Activated T-helper 2 cell treated with anti-CD3 and anti-CD28 coated beads, Interferon-gamma antibody, Interleukin-2, Interleukin-4, amounts not matched to agents 10 μg/mL and 5 μg/mL and 100 μg/mL, durations not matched to agents 14 hours and 24 hours and 36 hours (primary cell): ENCODE measurements around the gene SKAP2. TPM values are rescaled to one million over a fixed set of nuclear protein-coding genes. Genes with fewer than 3 reads are reported as not detected.

ENCODE experiments used
- DNase-seq: peaks from one replicate; pipeline ENCODE4 v3.0.0; 2021; ENCODE audit warnings: low spot score
- H3K27ac Mint-ChIP-seq: one replicate; pipeline ENCODE4 v1.8.0; 2021; ENCODE audit warnings: mixed read lengths
- H3K27me3 Mint-ChIP-seq: one replicate; pipeline ENCODE4 v1.8.0; 2021; ENCODE audit warnings: low read depth, mixed read lengths
- H3K36me3 Mint-ChIP-seq: one replicate; pipeline ENCODE4 v1.8.0; 2021; ENCODE audit warnings: low read depth, mixed read lengths
- H3K4me1 Mint-ChIP-seq: one replicate; pipeline ENCODE4 v1.8.0; 2021; ENCODE audit warnings: low read depth, mixed read lengths
- H3K4me3 Mint-ChIP-seq: one replicate; pipeline ENCODE4 v1.8.0; 2021; ENCODE audit warnings: low read depth, mild to moderate bottlenecking, moderate library complexity, mixed read lengths
- H3K9me3 Mint-ChIP-seq: one replicate; pipeline ENCODE4 v1.8.0; 2021; ENCODE audit warnings: mixed read lengths
- intact Hi-C: fragments of 100-400 bp; cut with micrococcal nuclease; formaldehyde crosslinking; loops from one replicate; pipeline ENCODE4 v1.15.1; 2023
- total RNA-seq: library from RNA; stranded (reverse); gene quantifications from 2 replicates; pipeline ENCODE4 v1.2.3, GENCODE V29; 2022

Gene SKAP2
- total RNA-seq, 1 donor from 2014 or later = 8.2 TPM

- no peaks in the 10 kb centered on the region for H3K9me3 Mint-ChIP-seq
- DNase-seq = no peak
- peaks cover 11% of the 10 kb centered on the region for H3K4me1 Mint-ChIP-seq
- intact Hi-C loops = no loop called here
- H3K4me3 Mint-ChIP-seq = no peak overlapping the region
- H3K27ac Mint-ChIP-seq = no peak overlapping the region
- H3K27me3 Mint-ChIP-seq = peaks cover 27% of the 10 kb centered on the region
- H3K36me3 Mint-ChIP-seq = no peaks in the 10 kb centered on the region
Observed at GRCh38 chr7:26696978-26697377, 167.4 kb downstream of the SKAP2 start.

- no peak for DNase-seq
- Mint-ChIP-seq H3K27me3 (peaks cover 33% of the 10 kb centered on the region), H3K36me3 (no peaks in the 10 kb centered on the region), H3K27ac (no peak overlapping the region), H3K4me1 (peaks cover 11% of the 10 kb centered on the region), H3K4me3 (no peak overlapping the region), H3K9me3 (no peaks in the 10 kb centered on the region)
- intact Hi-C loops = no loop called here
Observed at GRCh38 chr7:26696161-26696560, 168.2 kb downstream of the SKAP2 start.

GRCh38 chr7:26694713-26695112, 169.7 kb downstream of the SKAP2 start:
- no peaks in the 10 kb centered on the region for H3K36me3 Mint-ChIP-seq
- H3K27ac Mint-ChIP-seq = no peak overlapping the region
- intact Hi-C loops = no loop called here
- no peak for DNase-seq
- H3K4me3 Mint-ChIP-seq = no peak overlapping the region
- peaks cover 11% of the 10 kb centered on the region for H3K4me1 Mint-ChIP-seq
- H3K27me3 Mint-ChIP-seq = peaks cover 38% of the 10 kb centered on the region
- H3K9me3 Mint-ChIP-seq = no peaks in the 10 kb centered on the region

- H3K4me3 Mint-ChIP-seq = no peak overlapping the region
- no peaks in the 10 kb centered on the region for H3K9me3 Mint-ChIP-seq
- H3K27ac Mint-ChIP-seq = no peak overlapping the region
- intact Hi-C loops = no loop called here
- peaks cover 38% of the 10 kb centered on the region for H3K27me3 Mint-ChIP-seq
- peaks cover 11% of the 10 kb centered on the region for H3K4me1 Mint-ChIP-seq
- no peak for DNase-seq
- H3K36me3 Mint-ChIP-seq = no peaks in the 10 kb centered on the region
Observed at GRCh38 chr7:26694141-26694540, 170.2 kb downstream of the SKAP2 start.

GRCh38 chr7:26691886-26692285, 172.5 kb downstream of the SKAP2 start:
- intact Hi-C loops = no loop called here
- DNase-seq = no peak
- H3K36me3 Mint-ChIP-seq = no peaks in the 10 kb centered on the region

GRCh38 chr7:26691406-26691805, 173.0 kb downstream of the SKAP2 start:
- Mint-ChIP-seq H3K36me3 (no peaks in the 10 kb centered on the region), H3K27me3 (peaks cover 31% of the 10 kb centered on the region), H3K4me1 (peaks cover 8% of the 10 kb centered on the region), H3K27ac (no peak overlapping the region), H3K4me3 (no peak overlapping the region), H3K9me3 (no peaks in the 10 kb centered on the region)
- no peak for DNase-seq
- intact Hi-C loops = no loop called here

More at GRCh38 chr7:26691886-26692285, 172.5 kb downstream of the SKAP2 start:
- Mint-ChIP-seq H3K4me3 (no peak overlapping the region), H3K27ac (no peak overlapping the region), H3K4me1 (peaks cover 10% of the 10 kb centered on the region), H3K9me3 (no peaks in the 10 kb centered on the region), H3K27me3 (peaks cover 32% of the 10 kb centered on the region)

- Mint-ChIP-seq H3K36me3 (no peaks in the 10 kb centered on the region), H3K27me3 (peaks cover 27% of the 10 kb centered on the region), H3K4me1 (peaks cover 5% of the 10 kb centered on the region), H3K4me3 (no peak overlapping the region), H3K27ac (no peak overlapping the region), H3K9me3 (no peaks in the 10 kb centered on the region)
- intact Hi-C loops = no loop called here
- DNase-seq = no peak
Observed at GRCh38 chr7:26690135-26690805, 174.1 kb downstream of the SKAP2 start.

- DNase-seq = no peak
- no peaks in the 10 kb centered on the region for H3K9me3 Mint-ChIP-seq
- peaks cover 5% of the 10 kb centered on the region for H3K4me1 Mint-ChIP-seq
- H3K36me3 Mint-ChIP-seq = no peaks in the 10 kb centered on the region
- H3K27ac Mint-ChIP-seq = no peak overlapping the region
- intact Hi-C loops = no loop called here
- no peak overlapping the region for H3K4me3 Mint-ChIP-seq
- H3K27me3 Mint-ChIP-seq = peaks cover 34% of the 10 kb centered on the region
Observed at GRCh38 chr7:26688936-26689506, 175.4 kb downstream of the SKAP2 start.

- no peak for DNase-seq
- Mint-ChIP-seq H3K4me3 (no peak overlapping the region), H3K4me1 (peaks cover 5% of the 10 kb centered on the region), H3K36me3 (no peaks in the 10 kb centered on the region), H3K27ac (no peak overlapping the region), H3K9me3 (no peaks in the 10 kb centered on the region), H3K27me3 (peaks cover 35% of the 10 kb centered on the region)
- intact Hi-C loops = no loop called here
Observed at GRCh38 chr7:26688388-26688787, 176.0 kb downstream of the SKAP2 start.

- Mint-ChIP-seq H3K9me3 (no peaks in the 10 kb centered on the region), H3K36me3 (no peaks in the 10 kb centered on the region), H3K27me3 (peaks cover 39% of the 10 kb centered on the region), H3K27ac (no peak overlapping the region), H3K4me1 (peaks cover 5% of the 10 kb centered on the region), H3K4me3 (no peak overlapping the region)
- intact Hi-C loops = no loop called here
- DNase-seq = no peak
Observed at GRCh38 chr7:26687032-26687431, 177.4 kb downstream of the SKAP2 start.

- peaks cover 36% of the 10 kb centered on the region for H3K27me3 Mint-ChIP-seq
- intact Hi-C loops = loop anchor here (1.0 kb wide), 1 partner anchor 475 kb away; no protein-coding TSS in a partner anchor
- H3K4me3 Mint-ChIP-seq = no peak overlapping the region
- no peak overlapping the region for H3K27ac Mint-ChIP-seq
- no peak for DNase-seq
- peaks cover 5% of the 10 kb centered on the region for H3K4me1 Mint-ChIP-seq
- no peaks in the 10 kb centered on the region for H3K36me3 Mint-ChIP-seq
- no peaks in the 10 kb centered on the region for H3K9me3 Mint-ChIP-seq
Observed at GRCh38 chr7:26686448-26686981, 177.9 kb downstream of the SKAP2 start.

GRCh38 chr7:26685606-26686005, 178.8 kb downstream of the SKAP2 start:
- intact Hi-C loops = loop anchor here (1.0 kb wide), 1 partner anchor 476 kb away; no protein-coding TSS in a partner anchor
- Mint-ChIP-seq H3K36me3 (no peaks in the 10 kb centered on the region), H3K27ac (no peak overlapping the region), H3K27me3 (peaks cover 32% of the 10 kb centered on the region), H3K4me1 (peaks cover 5% of the 10 kb centered on the region), H3K4me3 (no peak overlapping the region), H3K9me3 (no peaks in the 10 kb centered on the region)
- no peak for DNase-seq

- no peak for DNase-seq
- peaks cover 32% of the 10 kb centered on the region for H3K27me3 Mint-ChIP-seq
- no peak overlapping the region for H3K4me3 Mint-ChIP-seq
- no peaks in the 10 kb centered on the region for H3K9me3 Mint-ChIP-seq
- peaks cover 5% of the 10 kb centered on the region for H3K4me1 Mint-ChIP-seq
- intact Hi-C loops = no loop called here
- no peaks in the 10 kb centered on the region for H3K36me3 Mint-ChIP-seq
- no peak overlapping the region for H3K27ac Mint-ChIP-seq
Observed at GRCh38 chr7:26684447-26684846, 179.9 kb downstream of the SKAP2 start.
